Measurements from ENCODE around the gene IFITM2.
"Not testable (repeated sequence)": the region's sequence is repeated elsewhere in the genome, so short reads cannot be mapped to it uniquely, and the experiment has no call there.

GRCh38 chr11:317668-318404, 10.2 kb downstream of the IFITM2 start:
- TF ChIP-seq CTCF (IDR thresholded peaks at IDR 0.05; ENCODE audit: poor library complexity); EZH2 (IDR thresholded peaks at IDR 0.05; ENCODE audit: borderline replicate concordance); EZH2phosphoT487 (IDR thresholded peaks at IDR 0.05; ENCODE audit: low read depth, severe bottlenecking, unreplicated experiment): not testable (repeated sequence)

All from hepatocyte (in vitro differentiated cells).